Measurements from ENCODE around the gene CEACAM7.
"Not testable (repeated sequence)": the region's sequence is repeated elsewhere in the genome, so short reads cannot be mapped to it uniquely, and the experiment has no call there.

The CEACAM7 gene

DNA sequence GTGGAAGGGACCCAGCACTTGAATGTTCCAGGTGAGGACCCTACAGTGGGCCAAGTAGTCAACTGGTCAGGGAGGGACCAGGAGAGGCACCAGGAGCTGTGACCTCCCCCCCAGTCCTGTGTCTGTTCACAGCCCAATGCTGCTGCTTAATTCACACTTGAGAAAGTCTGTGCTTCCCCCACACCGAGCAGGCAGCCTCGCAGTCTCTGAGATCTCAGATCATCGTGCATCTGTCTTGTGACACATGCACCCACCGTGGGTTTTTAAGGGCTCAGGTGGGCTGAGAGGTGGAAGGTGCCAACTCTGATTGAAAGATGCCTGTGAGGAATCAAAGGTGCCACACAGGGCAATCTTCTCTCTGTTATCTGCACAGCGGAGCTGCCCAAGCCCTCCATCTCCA, 26.5 kb upstream of the CEACAM7 start:
- DNase-seq (ENCODE audit: low read depth), result no peak
- H3K4me3 ChIP-seq (replicated peaks; ENCODE audit: low read depth, low read length), result no peak overlapping the region
- no peak for TF ChIP-seq CTCF (IDR thresholded peaks at IDR 0.05; ENCODE audit: low read length, missing control alignments)

- TF ChIP-seq CTCF (IDR thresholded peaks at IDR 0.05; ENCODE audit: low read length, missing control alignments), result no peak
- no peak for DNase-seq (ENCODE audit: low read depth)
- no peak overlapping the region for H3K4me3 ChIP-seq (replicated peaks; ENCODE audit: low read depth, low read length)
These were observed 23.5 kb upstream of the CEACAM7 start for GRCh38 chr19:41711376-41712261.

GRCh38 chr19:41709951-41710645, 22.0 kb upstream of the CEACAM7 start:
- no peak for DNase-seq (ENCODE audit: low read depth)
- no peak for TF ChIP-seq CTCF (IDR thresholded peaks at IDR 0.05; ENCODE audit: low read length, missing control alignments)
- H3K4me3 ChIP-seq (replicated peaks; ENCODE audit: low read depth, low read length), result no peak overlapping the region

DNA sequence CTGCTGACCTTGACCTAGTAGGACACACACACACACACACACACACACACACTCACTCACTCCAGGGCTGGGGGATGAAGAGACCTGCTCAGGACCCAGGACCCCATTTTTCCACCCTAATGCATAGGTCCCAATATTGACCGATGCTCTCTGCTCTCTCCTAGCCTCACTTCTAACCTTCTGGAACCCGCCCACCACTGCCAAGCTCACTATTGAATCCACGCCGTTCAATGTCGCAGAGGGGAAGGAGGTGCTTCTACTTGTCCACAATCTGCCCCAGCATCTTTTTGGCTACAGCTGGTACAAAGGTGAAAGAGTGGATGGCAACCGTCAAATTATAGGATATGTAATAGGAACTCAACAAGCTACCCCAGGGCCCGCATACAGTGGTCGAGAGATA, 21.4 kb upstream of the CEACAM7 start:
- not testable (repeated sequence) for DNase-seq (ENCODE audit: low read depth); H3K4me3 ChIP-seq (replicated peaks; ENCODE audit: low read depth, low read length)

DNA sequence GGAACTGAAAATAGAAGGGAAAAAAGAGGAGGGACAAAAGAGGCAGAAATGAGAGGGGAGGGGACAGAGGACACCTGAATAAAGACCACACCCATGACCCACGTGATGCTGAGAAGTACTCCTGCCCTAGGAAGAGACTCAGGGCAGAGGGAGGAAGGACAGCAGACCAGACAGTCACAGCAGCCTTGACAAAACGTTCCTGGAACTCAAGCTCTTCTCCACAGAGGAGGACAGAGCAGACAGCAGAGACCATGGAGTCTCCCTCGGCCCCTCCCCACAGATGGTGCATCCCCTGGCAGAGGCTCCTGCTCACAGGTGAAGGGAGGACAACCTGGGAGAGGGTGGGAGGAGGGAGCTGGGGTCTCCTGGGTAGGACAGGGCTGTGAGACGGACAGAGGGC, 20.4 kb upstream of the CEACAM7 start, which contains the start of gene CEACAM5:
TSS of gene CEACAM5 (plus strand) at position 146 of the 400 bp plus-strand sequence. CDS start at position 252, 106 bp downstream.
- no peak for DNase-seq (ENCODE audit: low read depth)
- no peak within 1 kb of the TSS for H3K4me3 ChIP-seq (replicated peaks; ENCODE audit: low read depth, low read length)
- no peak for TF ChIP-seq CTCF (IDR thresholded peaks at IDR 0.05; ENCODE audit: low read length, missing control alignments)

- no peak for TF ChIP-seq CTCF (IDR thresholded peaks at IDR 0.05; ENCODE audit: low read length, missing control alignments)
- no peak overlapping the region for H3K4me3 ChIP-seq (replicated peaks; ENCODE audit: low read depth, low read length)
- no peak for DNase-seq (ENCODE audit: low read depth)
These were observed 19.9 kb upstream of the CEACAM7 start for GRCh38 chr19:41707871-41708371.

GRCh38 chr19:41707502-41707812, 19.4 kb upstream of the CEACAM7 start:
- H3K4me3 ChIP-seq (replicated peaks; ENCODE audit: low read depth, low read length), result no peak overlapping the region
- TF ChIP-seq CTCF (IDR thresholded peaks at IDR 0.05; ENCODE audit: low read length, missing control alignments), result no peak

More at GRCh38 chr19:41707502-41707812, 19.4 kb upstream of the CEACAM7 start:
- DNase-seq (ENCODE audit: low read depth), result no peak
